IPS DF 6.9 (cell line): ENCODE data around the gene CALD1.

Experiments used
- DNase-seq: peaks from one replicate; pipeline ENCODE4 v3.0.0-alpha.2; 2013; ENCODE audit warnings: low read depth, low spot score
- H3K27ac ChIP-seq: one replicate; pipeline ENCODE4 v1.5.1; 2013; ENCODE audit warnings: low read length, control low read depth
- H3K27me3 ChIP-seq: 2 replicates; pipeline ENCODE4 v1.6.1; 2013; ENCODE audit warnings: mild to moderate bottlenecking, low read length; ENCODE audit not compliant: control insufficient read depth, insufficient read depth
- H3K36me3 ChIP-seq: 2 replicates; pipeline ENCODE4 v1.6.1; 2013; ENCODE audit warnings: low read length; ENCODE audit not compliant: control insufficient read depth, insufficient read depth
- H3K4me1 ChIP-seq: 2 replicates; pipeline ENCODE4 v1.6.1; 2013; ENCODE audit warnings: low read length; ENCODE audit not compliant: control insufficient read depth, insufficient read depth
- H3K4me3 ChIP-seq: 2 replicates; pipeline ENCODE4 v1.5.1; 2013; ENCODE audit warnings: mild to moderate bottlenecking, low read length
- H3K9me3 ChIP-seq: 2 replicates; pipeline ENCODE4 v1.6.1; 2013; ENCODE audit warnings: low read length, inconsistent platforms; ENCODE audit not compliant: control insufficient read depth, insufficient read depth
- WGBS: extraction: QIAGEN DNeasy Blood & Tissue Kit; methylation state at CpG from one replicate; pipeline ENCODE4 v1.1.7; 2013; ENCODE audit warnings: mixed read lengths, missing lambda C conversion rate; ENCODE audit not compliant: insufficient read length, insufficient coverage; 5-methylcytosine and 5-hydroxymethylcytosine counted together

The CALD1 gene

DNA sequence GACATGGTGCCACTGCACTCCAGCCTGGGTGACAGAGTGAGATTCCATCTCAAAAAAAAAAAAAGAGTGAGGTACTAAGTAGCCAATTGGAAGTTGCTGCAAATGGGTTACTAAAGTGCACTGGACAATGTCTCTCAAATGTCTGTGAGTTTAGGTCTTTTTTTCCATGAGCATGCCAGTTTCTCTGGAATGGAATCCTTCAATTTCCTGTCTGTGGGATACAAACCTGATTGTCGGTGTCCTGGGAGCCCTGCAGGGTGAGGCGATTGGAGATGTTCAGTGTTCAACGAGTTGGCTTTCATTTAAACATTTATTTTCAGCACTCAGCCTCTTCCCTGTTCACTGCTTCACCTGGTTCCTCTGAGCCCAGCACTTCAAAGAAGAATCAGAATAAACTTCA lies 5.3 kb upstream of the CALD1 start:
- WGBS: no CpG with 5 or more reads among the region's 3 CpGs
- Histone ChIP-seq H3K9me3 (no peaks in the 10 kb centered on the region), H3K27me3 (no peaks in the 10 kb centered on the region), H3K4me1 (no peaks in the 10 kb centered on the region), H3K36me3 (no peaks in the 10 kb centered on the region), H3K27ac (no peak overlapping the region), H3K4me3 (no peak overlapping the region)
- no peak for DNase-seq

DNA sequence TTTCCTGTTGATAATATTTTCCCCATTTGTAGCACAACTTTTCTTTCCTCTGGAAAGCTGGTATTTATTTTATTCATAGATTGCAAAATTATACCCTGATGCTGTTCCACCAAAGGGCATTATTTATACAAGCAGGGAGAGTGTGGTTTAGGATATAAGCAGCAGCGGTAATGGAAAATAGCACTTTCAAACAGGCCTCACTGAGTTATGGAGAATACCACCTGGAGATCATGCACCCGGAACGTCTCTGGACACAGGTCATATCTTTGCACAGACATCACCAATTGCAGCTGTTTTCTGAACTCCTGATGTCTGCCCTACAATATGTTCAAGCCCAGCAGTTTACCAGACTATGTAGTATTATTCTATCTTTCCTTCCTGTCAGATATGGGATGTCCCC lies 2.0 kb upstream of the CALD1 start:
- H3K27me3 ChIP-seq: no peaks in the 10 kb centered on the region
- H3K36me3 ChIP-seq: no peaks in the 10 kb centered on the region
- DNase-seq: no peak
- no peak overlapping the region for H3K27ac ChIP-seq
- no peak overlapping the region for H3K4me3 ChIP-seq
- H3K9me3 ChIP-seq: no peaks in the 10 kb centered on the region
- H3K4me1 ChIP-seq: no peaks in the 10 kb centered on the region; the same call in 1 of the 2 replicates
- WGBS: no CpG with 5 or more reads among the region's 3 CpGs

DNA sequence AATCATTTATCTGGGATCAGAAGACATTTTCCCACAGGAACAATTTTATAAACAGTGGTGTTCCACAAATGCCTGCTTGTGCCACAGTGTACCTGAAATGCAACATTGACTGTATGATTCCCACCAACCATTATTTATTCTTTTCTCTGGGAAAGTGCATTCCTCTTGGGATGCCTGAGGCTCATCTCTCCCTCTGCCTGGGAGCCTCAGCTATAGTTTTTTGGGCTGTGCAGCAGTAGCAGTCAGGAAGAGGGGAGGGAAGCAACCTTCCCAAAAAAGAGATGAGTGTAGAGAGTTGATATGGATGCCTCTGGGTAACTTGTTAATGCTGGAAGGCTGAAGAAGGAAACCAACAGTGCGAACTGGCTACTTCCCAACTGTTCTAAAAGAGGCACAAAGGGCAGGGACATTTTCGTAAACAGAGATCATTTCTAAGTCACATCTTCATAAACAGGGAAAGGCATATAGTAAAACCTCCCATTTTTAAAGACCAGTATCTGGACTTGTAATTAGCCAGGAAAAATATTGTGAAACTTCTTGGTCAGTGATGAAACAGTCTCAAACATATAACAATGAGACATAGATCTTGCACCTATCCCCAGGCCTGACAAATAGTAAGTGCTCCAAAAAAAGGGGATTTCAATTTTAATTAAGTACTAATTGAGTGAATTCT lies 1.4 kb upstream of the CALD1 start:
- H3K9me3 ChIP-seq: no peaks in the 10 kb centered on the region
- H3K27ac ChIP-seq: no peak overlapping the region
- WGBS: no CpG with 5 or more reads among the region's 2 CpGs
- no peaks in the 10 kb centered on the region for H3K36me3 ChIP-seq
- H3K4me1 ChIP-seq: no peaks in the 10 kb centered on the region; the same call in 1 of the 2 replicates
- no peak overlapping the region for H3K4me3 ChIP-seq
- no peaks in the 10 kb centered on the region for H3K27me3 ChIP-seq
- DNase-seq: no peak

DNA sequence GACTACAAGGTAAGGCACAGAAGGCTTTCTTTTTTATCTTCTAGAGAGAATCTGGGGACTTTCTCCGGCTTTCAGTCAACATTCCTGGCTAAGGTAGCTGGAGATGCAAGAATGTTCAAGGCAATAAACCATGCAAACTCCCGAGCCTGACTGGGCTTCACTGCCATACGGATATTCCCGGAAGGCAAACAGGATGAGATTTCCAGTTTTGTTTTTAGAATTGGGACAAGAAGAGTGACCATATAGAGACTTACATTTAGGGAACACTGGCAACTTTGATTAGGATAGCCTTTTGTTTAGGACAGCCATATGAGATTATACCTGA lies 269 bp downstream of the CALD1 start:
- Histone ChIP-seq H3K4me3 (peak overlapping the region; percentile 52; the same call in 1 of the 2 replicates), H3K9me3 (no peaks in the 10 kb centered on the region), H3K4me1 (no peaks in the 10 kb centered on the region; the same call in 1 of the 2 replicates), H3K27me3 (no peaks in the 10 kb centered on the region), H3K36me3 (no peaks in the 10 kb centered on the region), H3K27ac (no peak overlapping the region)
- no CpG with 5 or more reads among the region's 4 CpGs for WGBS
- DNase-seq: no peak

DNA sequence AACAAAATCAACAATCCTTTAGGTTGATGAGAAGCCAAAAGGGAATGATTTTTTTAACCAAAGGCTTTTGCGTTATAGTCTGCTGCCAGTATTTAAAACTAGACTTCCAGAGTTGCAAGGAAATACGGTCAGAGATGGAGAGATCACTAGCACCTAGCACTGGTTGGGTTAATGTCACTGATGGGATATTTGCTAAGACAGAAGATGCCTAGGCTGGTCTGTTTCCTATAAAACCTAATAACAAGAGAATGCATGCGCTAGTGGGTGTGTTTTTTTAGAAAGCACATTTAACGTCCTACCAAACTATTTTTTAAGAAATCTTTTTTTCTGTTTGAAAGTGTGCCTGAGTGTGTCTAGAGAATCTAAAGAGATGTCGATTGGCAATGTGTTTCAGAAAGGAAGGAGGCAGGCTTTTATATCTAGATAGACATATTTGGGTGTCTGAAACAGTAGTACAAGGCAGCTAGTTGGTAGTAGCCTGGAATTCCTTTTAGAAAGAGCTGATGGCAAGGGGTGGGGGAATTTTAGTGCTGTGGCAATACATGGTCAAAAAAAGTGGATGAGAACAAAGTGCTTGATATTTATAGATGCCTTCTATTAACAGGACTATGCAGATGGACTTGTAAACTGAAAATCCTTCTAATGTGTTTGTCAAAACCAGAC lies 863 bp downstream of the CALD1 start:
- no CpG with 5 or more reads among the region's 5 CpGs for WGBS
- no peak overlapping the region for H3K27ac ChIP-seq
- no peaks in the 10 kb centered on the region for H3K36me3 ChIP-seq
- no peaks in the 10 kb centered on the region for H3K27me3 ChIP-seq
- H3K4me3 ChIP-seq: peak overlapping the region; percentile 52; the same call in 1 of the 2 replicates
- DNase-seq: no peak
- H3K9me3 ChIP-seq: no peaks in the 10 kb centered on the region
- no peaks in the 10 kb centered on the region; the same call in 1 of the 2 replicates for H3K4me1 ChIP-seq

DNA sequence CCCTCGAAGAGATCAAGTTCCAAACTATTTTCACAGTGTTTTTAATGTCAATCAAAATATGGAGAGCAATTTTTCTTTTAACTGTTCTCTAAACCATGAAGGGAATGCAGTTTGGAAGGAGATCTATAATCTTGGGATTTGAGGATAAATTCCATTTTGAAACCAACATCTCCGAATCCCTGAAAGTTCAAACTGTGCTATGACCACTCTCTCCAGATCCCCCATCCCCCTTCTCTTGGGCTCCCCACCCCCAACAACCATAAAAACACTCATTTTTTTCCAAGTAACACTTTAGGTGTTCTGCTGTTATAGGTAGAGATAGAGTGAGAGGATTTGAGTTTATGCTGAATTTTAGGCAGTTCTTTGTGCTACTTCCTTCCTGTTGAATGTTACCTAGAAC lies 1.7 kb downstream of the CALD1 start:
- H3K4me3 ChIP-seq: no peak overlapping the region; the same call in 1 of the 2 replicates
- no peaks in the 10 kb centered on the region for H3K27me3 ChIP-seq
- no peaks in the 10 kb centered on the region for H3K36me3 ChIP-seq
- H3K27ac ChIP-seq: no peak overlapping the region
- DNase-seq: no peak
- WGBS: no CpG with 5 or more reads among the region's 2 CpGs
- H3K4me1 ChIP-seq: no peaks in the 10 kb centered on the region; the same call in 1 of the 2 replicates
- H3K9me3 ChIP-seq: no peaks in the 10 kb centered on the region

DNA sequence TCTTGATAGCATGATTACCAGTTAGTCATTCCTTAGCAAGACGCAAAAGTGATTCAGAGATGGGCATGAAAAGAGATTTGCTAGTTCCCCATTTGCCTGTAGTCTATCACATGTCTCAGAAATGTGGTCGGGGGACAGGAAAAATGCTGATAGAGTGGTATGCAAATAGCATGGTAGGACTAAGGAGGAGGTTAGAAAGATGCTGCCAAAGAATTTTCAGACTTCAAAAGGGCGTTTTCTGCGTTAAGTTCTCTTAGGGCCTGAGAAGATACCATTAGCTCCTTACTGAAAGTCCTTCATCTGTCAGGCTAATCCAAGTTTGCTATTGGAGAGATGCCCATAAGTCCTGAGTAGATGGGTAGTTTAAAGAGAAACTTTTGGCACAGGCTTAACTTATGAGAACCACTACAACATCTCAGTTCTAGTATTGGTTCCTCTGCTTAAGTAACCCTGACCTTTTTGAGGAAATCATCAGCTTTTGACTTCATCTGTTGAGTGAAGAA lies 2.7 kb downstream of the CALD1 start:
- no peak for DNase-seq
- no peaks in the 10 kb centered on the region for H3K36me3 ChIP-seq
- H3K4me1 ChIP-seq: no peaks in the 10 kb centered on the region; the same call in 1 of the 2 replicates
- WGBS: no CpG with 5 or more reads among the region's 4 CpGs
- no peak overlapping the region for H3K4me3 ChIP-seq
- no peaks in the 10 kb centered on the region for H3K9me3 ChIP-seq
- no peak overlapping the region for H3K27ac ChIP-seq
- H3K27me3 ChIP-seq: no peaks in the 10 kb centered on the region

DNA sequence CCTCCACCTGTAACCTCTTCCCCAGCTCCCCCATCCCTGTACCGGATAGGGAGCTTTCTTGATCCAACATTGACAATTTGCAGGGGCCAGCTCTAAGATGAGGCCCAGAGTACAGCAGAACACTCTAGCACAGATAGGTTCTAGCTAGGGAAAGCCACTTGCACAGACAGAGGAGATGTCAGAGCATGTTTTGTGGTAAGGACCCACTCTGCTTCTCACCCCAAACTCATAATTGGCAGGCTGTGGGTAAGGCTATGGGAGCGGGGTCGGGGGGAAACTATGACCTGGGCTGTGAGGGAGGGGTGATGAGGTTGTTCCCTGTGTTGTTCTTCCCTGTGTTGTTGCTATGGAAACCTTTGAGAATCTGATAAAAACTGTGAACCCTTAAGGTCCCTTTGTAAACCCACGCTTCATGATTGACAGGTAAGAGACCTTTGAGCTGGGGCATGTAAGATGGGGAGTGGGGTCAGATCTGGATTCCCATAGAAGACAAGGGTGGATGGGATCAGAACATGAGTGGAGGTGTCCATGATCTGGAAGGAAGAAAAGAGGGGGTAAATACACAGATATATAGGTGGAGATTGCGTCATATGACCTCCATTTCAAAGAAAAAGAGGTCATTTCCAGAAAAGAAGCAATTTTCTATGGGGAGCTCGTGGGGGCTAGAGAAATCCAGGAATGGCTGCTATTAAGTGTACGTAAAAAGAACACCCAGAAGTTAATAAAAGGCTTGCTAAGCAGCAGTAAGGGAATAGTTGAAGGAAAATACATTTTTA lies 4.0 kb downstream of the CALD1 start:
- Histone ChIP-seq H3K9me3 (no peaks in the 10 kb centered on the region), H3K36me3 (no peaks in the 10 kb centered on the region), H3K4me1 (no peaks in the 10 kb centered on the region; the same call in 1 of the 2 replicates), H3K27me3 (no peaks in the 10 kb centered on the region), H3K27ac (no peak overlapping the region), H3K4me3 (no peak overlapping the region)
- DNase-seq: no peak
- no CpG with 5 or more reads among the region's 7 CpGs for WGBS

DNA sequence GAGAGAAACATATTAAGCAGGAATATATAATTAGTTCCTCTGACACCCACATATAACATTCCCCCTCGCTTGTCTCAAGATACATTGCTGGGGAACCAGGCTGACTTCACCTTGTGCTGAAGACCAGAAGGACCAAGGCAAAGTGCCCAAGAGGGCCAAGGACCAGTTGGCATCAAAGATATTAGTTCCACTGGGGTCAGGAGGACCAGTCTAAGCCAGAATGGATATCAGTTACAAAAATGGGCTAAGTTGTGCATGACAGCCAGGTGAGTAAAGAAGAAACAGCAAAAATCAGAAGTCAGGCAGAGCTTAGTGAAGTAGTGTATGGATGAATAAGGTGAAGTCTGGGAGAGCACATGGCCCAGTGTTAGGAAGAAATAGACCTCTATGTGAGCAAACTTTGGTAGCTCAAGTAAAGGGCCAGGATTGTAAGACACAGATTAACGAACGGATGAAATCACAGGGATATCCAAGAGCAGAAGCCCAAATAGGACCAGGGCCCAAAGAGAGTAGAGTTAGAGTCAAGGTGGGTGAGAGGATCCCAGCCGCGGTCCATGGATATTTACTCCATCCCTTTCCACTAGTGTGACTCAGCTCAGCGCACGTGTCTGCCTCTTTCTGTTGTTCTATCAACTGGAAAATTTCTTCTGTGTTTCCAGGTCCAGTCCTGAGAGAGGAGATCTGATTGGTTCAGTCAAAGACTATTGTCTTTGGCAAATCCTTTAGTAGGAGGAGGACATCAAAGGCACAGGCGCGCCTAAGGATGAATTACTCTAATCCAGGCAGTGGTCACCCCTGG lies 5.0 kb downstream of the CALD1 start:
- Histone ChIP-seq H3K4me1 (no peaks in the 10 kb centered on the region; the same call in 1 of the 2 replicates), H3K9me3 (no peaks in the 10 kb centered on the region), H3K4me3 (no peak overlapping the region), H3K27me3 (no peaks in the 10 kb centered on the region), H3K27ac (no peak overlapping the region), H3K36me3 (no peaks in the 10 kb centered on the region)
- WGBS: no CpG with 5 or more reads among the region's 9 CpGs
- no peak for DNase-seq

DNA sequence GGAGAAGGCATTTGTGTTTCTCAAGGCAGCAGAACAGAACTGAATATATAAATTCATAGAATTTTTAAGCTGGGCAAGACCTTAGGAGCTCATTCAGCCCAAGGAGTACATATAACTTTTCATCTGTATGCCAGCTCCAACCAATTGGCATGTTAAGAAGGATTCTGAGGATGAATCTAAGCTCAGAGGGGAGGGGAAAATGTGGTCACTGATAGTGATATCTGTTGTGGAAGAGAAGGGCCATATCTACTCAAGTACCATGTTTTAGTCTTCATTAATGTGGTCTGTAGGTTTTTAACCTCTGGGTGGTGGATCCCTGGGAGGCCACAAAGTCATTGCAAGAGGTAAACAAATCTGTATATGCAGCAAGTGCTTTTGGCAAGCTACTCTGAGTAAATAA lies 6.4 kb downstream of the CALD1 start:
- H3K4me3 ChIP-seq: no peak overlapping the region
- DNase-seq: no peak
- no peaks in the 10 kb centered on the region for H3K9me3 ChIP-seq
- H3K27me3 ChIP-seq: no peaks in the 10 kb centered on the region
- peaks cover 1% of the 10 kb centered on the region; the same call in 1 of the 2 replicates for H3K4me1 ChIP-seq
- no peaks in the 10 kb centered on the region for H3K36me3 ChIP-seq
- no peak overlapping the region for H3K27ac ChIP-seq
